K562 (cell line): ENCODE measurements around the gene PLP2. TPM values are rescaled to one million over a fixed set of nuclear protein-coding genes. Genes with fewer than 3 reads are reported as not detected.

ENCODE experiments used
- ILF3 ChIP-seq: fragments of 450-650 bp; IDR thresholded peaks from 2 replicates; pipeline ENCODE4 v1.6.1; 2018; ENCODE audit warnings: antibody characterized with exemption, mild to moderate bottlenecking, moderate library complexity, borderline replicate concordance
- MAZ ChIP-seq, 2 experiments: fragments of 450-650 bp in 1 of 2; sonication (generic) in 1 of 2; formaldehyde crosslinking; IDR thresholded peaks in 1 of 2; conservative IDR thresholded peaks in 1 of 2; 2 replicates each; pipeline versions ENCODE4 v1.4.0 to v1.5.0; 2020; ENCODE audit warnings: mild to moderate bottlenecking in 1 of 2, missing genetic modification reagents in 1 of 2
- NCOA2 ChIP-seq, 2 experiments: fragments of 450-650 bp; IDR thresholded peaks; 2 replicates each; pipeline ENCODE4 v1.6.1; 2018; ENCODE audit warnings: mild to moderate bottlenecking in 2 of 2, moderate library complexity in 1 of 2; ENCODE audit not compliant: partially characterized antibody in 2 of 2
- NCOR1 ChIP-seq: fragments of 450-650 bp; IDR thresholded peaks from 2 replicates; pipeline ENCODE4 v1.6.1; 2016; ENCODE audit warnings: mild to moderate bottlenecking, moderate library complexity
- NFXL1 ChIP-seq: fragments of 450-650 bp; formaldehyde crosslinking; IDR thresholded peaks from 2 replicates; pipeline ENCODE4 v1.4.0; 2021; ENCODE audit warnings: mild to moderate bottlenecking
- POLR3A ChIP-seq: IDR thresholded peaks from 2 replicates; pipeline ENCODE4 v1.6.1; 2011; ENCODE audit warnings: borderline replicate concordance, mild to moderate bottlenecking, moderate library complexity; ENCODE audit not compliant: insufficient read length, insufficient read depth; ENCODE audit errors: extremely low read depth
- RAD51 ChIP-seq: fragments of 450-650 bp; IDR thresholded peaks from 2 replicates; pipeline ENCODE4 v1.7.1; 2016; ENCODE audit warnings: low read depth, mild to moderate bottlenecking, borderline replicate concordance
- SREBF2 ChIP-seq: sonication (generic); formaldehyde crosslinking; IDR thresholded peaks from 2 replicates; pipeline ENCODE4 v1.4.0; 2020; ENCODE audit warnings: mild to moderate bottlenecking, missing genetic modification reagents
- TGIF2 ChIP-seq: sonication (generic); formaldehyde crosslinking; IDR thresholded peaks from 2 replicates; pipeline ENCODE4 v1.8.1; 2022; ENCODE audit warnings: mild to moderate bottlenecking, missing genetic modification reagents, moderate library complexity
- YBX1 ChIP-seq: fragments of 450-650 bp; IDR thresholded peaks from 2 replicates; pipeline ENCODE4 v1.7.1; 2016; ENCODE audit warnings: mild to moderate bottlenecking
- ZNF133 ChIP-seq: fragments of 250-450 bp; sonication (Bioruptor Pico); IDR thresholded peaks from 2 replicates; pipeline ENCODE4 v1.4.0; 2020; ENCODE audit warnings: mild to moderate bottlenecking
- ZNF232 ChIP-seq: sonication (generic); formaldehyde crosslinking; IDR thresholded peaks from 2 replicates; pipeline ENCODE4 v1.8.0; 2022; ENCODE audit warnings: mild to moderate bottlenecking, missing genetic modification reagents
- ZNF57 ChIP-seq: fragments of 450-650 bp; formaldehyde crosslinking; IDR thresholded peaks from 2 replicates; pipeline ENCODE4 v1.4.0; 2020; ENCODE audit warnings: mild to moderate bottlenecking, moderate library complexity
- ZNF764 ChIP-seq: fragments of 250-450 bp; sonication (Bioruptor Pico); IDR thresholded peaks from 2 replicates; pipeline ENCODE4 v1.4.0; 2020; ENCODE audit warnings: low read depth, mild to moderate bottlenecking, moderate library complexity
- polyA plus RNA-seq, 8 experiments: library from polyadenylated mRNA; depleted of rRNA in 4 of 8; stranded (reverse) in 5 of 8; unstranded in 3 of 8; fragments of >200 nt; fragmentation: Nextera tagmentation in 2 of 8; fragmentation: Illumina TruSeq in 1 of 8; extraction: Ambion mirVana in 2 of 8; extraction: Trizol in 1 of 8; gene quantifications; 2 replicates each; pipeline versions ENCODE4 v1.2.1 to v1.2.3, GENCODE V29; 2011 to 2014; ENCODE audit warnings: inconsistent platforms in 1 of 8, missing spikeins in 1 of 8
- total RNA-seq, 7 experiments: library from RNA; depleted of rRNA in 6 of 7; stranded (reverse); fragments of >200 nt in 6 of 7; fragmentation: Illumina TruSeq in 2 of 7; extraction: Trizol in 2 of 7; gene quantifications; 2 replicates each; pipeline versions ENCODE4 v1.2.1 to v1.2.3, GENCODE V29; 2011 to 2021; ENCODE audit warnings: low replicate concordance in 1 of 7
- TF ChIP-seq, protein P1 (sequence below): sonication (generic); formaldehyde crosslinking; IDR thresholded peaks from 2 replicates; pipeline ENCODE4 v1.8.0; 2022; ENCODE audit warnings: missing genetic modification reagents, mild to moderate bottlenecking, borderline replicate concordance
- TF ChIP-seq, protein P2 (sequence below): fragments of 250-450 bp; sonication (Bioruptor Pico); IDR thresholded peaks from 2 replicates; pipeline ENCODE4 v1.5.0; 2022; ENCODE audit warnings: mild to moderate bottlenecking
- TF ChIP-seq, protein P3 (sequence below): fragments of 450-650 bp; IDR thresholded peaks from 2 replicates; pipeline ENCODE4 v1.6.1; 2017; ENCODE audit warnings: antibody characterized with exemption
- TF ChIP-seq, protein P4 (sequence below): fragments of 150-350 bp; conservative IDR thresholded peaks from 2 replicates; pipeline ENCODE4 v1.6.1; 2014; ENCODE audit warnings: low read length

The PLP2 gene
- total and polyA plus RNA-seq, 9 of the 15 experiments (the other 6 are each of a cell fraction or from before 2014, with no cell fraction given) = 34.7 to 236 (median 112) TPM

DNA sequence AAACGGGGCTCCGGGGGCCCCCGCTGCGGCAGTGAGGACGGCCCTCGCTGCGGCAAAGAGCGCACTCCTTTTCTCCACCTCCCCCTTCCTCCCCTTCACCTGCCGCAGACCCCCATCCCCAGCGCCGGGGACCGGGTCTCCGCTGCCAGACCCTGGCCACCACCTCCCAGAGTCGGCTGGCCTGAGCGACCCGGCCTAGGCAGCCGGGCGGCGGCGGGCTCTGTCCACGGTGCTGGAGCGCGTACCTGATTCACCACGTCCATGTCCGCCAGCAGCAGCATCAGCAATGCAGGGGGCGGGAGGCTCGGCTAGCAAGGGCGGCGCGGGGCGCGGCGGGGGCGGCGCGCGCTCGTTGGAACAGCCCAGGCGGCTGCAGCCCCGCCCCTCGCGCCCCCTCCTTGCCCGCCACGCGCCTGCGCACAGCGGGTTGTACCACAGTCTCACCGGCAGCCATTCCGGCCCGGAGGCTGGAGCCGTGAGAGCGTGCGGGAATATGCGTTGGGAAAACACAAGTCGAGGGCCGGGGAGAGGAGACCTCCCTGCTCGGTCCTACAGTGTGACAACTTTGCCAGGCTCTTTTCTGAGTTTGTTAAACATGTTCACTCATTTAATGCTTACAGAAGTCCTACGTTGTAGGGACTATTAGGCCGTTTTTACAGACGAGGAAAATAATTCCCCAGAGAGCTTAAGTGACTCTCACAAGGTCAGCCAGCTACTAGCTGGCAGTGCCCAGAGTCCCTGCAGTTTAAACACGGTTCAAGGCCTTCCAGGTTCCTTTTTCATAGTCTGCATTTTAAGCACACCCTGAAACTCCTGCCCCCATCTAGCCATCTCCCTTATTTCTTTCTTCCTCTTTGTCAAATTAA is 28.4 kb downstream of the PLP2 start, which contains the start of gene SYP (continued):
- no peak for TF ChIP-seq POLR3A
- TF ChIP-seq NCOA2 (IDR thresholded peaks at IDR 0.05; ENCODE audit: partially characterized antibody in 2 of 2) = no peak
- TF ChIP-seq RAD51 = no peak
- TF ChIP-seq, protein P1, sequence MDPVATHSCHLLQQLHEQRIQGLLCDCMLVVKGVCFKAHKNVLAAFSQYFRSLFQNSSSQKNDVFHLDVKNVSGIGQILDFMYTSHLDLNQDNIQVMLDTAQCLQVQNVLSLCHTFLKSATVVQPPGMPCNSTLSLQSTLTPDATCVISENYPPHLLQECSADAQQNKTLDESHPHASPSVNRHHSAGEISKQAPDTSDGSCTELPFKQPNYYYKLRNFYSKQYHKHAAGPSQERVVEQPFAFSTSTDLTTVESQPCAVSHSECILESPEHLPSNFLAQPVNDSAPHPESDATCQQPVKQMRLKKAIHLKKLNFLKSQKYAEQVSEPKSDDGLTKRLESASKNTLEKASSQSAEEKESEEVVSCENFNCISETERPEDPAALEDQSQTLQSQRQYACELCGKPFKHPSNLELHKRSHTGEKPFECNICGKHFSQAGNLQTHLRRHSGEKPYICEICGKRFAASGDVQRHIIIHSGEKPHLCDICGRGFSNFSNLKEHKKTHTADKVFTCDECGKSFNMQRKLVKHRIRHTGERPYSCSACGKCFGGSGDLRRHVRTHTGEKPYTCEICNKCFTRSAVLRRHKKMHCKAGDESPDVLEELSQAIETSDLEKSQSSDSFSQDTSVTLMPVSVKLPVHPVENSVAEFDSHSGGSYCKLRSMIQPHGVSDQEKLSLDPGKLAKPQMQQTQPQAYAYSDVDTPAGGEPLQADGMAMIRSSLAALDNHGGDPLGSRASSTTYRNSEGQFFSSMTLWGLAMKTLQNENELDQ (CRISPR knock-in tag) = no peak
- TF ChIP-seq NCOR1 = peak; percentile 7; the same call in 1 of the 2 replicates
- no peak for TF ChIP-seq YBX1
- no peak for TF ChIP-seq ZNF57
- peak; percentile 71; the same call in 1 of the 2 replicates for TF ChIP-seq ZNF232 (CRISPR knock-in tag)
- no peak; the same call in 1 of the 2 replicates for TF ChIP-seq TGIF2 (CRISPR knock-in tag)
- TF ChIP-seq NFXL1 (CRISPR knock-in tag) = no peak
- TF ChIP-seq MAZ (CRISPR knock-in tag; conservative IDR thresholded peaks at IDR 0.05 in 1 of 2, IDR thresholded peaks at IDR 0.05 in 1 of 2) = peak; percentile 79 to 98
- TF ChIP-seq, protein P2, sequence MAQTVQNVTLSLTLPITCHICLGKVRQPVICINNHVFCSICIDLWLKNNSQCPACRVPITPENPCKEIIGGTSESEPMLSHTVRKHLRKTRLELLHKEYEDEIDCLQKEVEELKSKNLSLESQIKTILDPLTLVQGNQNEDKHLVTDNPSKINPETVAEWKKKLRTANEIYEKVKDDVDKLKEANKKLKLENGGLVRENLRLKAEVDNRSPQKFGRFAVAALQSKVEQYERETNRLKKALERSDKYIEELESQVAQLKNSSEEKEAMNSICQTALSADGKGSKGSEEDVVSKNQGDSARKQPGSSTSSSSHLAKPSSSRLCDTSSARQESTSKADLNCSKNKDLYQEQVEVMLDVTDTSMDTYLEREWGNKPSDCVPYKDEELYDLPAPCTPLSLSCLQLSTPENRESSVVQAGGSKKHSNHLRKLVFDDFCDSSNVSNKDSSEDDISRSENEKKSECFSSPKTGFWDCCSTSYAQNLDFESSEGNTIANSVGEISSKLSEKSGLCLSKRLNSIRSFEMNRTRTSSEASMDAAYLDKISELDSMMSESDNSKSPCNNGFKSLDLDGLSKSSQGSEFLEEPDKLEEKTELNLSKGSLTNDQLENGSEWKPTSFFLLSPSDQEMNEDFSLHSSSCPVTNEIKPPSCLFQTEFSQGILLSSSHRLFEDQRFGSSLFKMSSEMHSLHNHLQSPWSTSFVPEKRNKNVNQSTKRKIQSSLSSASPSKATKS (CRISPR knock-in tag) = no peak
- no peak for TF ChIP-seq SREBF2
- no peak for TF ChIP-seq ZNF133 (CRISPR knock-in tag)
- TF ChIP-seq ILF3 = no peak
- TF ChIP-seq, protein P3, sequence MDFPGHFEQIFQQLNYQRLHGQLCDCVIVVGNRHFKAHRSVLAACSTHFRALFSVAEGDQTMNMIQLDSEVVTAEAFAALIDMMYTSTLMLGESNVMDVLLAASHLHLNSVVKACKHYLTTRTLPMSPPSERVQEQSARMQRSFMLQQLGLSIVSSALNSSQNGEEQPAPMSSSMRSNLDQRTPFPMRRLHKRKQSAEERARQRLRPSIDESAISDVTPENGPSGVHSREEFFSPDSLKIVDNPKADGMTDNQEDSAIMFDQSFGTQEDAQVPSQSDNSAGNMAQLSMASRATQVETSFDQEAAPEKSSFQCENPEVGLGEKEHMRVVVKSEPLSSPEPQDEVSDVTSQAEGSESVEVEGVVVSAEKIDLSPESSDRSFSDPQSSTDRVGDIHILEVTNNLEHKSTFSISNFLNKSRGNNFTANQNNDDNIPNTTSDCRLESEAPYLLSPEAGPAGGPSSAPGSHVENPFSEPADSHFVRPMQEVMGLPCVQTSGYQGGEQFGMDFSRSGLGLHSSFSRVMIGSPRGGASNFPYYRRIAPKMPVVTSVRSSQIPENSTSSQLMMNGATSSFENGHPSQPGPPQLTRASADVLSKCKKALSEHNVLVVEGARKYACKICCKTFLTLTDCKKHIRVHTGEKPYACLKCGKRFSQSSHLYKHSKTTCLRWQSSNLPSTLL = no peak
- TF ChIP-seq, protein P4, sequence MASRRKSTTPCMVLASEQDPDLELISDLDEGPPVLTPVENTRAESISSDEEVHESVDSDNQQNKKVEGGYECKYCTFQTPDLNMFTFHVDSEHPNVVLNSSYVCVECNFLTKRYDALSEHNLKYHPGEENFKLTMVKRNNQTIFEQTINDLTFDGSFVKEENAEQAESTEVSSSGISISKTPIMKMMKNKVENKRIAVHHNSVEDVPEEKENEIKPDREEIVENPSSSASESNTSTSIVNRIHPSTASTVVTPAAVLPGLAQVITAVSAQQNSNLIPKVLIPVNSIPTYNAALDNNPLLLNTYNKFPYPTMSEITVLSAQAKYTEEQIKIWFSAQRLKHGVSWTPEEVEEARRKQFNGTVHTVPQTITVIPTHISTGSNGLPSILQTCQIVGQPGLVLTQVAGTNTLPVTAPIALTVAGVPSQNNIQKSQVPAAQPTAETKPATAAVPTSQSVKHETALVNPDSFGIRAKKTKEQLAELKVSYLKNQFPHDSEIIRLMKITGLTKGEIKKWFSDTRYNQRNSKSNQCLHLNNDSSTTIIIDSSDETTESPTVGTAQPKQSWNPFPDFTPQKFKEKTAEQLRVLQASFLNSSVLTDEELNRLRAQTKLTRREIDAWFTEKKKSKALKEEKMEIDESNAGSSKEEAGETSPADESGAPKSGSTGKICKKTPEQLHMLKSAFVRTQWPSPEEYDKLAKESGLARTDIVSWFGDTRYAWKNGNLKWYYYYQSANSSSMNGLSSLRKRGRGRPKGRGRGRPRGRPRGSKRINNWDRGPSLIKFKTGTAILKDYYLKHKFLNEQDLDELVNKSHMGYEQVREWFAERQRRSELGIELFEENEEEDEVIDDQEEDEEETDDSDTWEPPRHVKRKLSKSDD = 0 out of 2 replicates have a peak, but pooled peaks have one; percentile 32
- no peak for TF ChIP-seq ZNF764 (CRISPR knock-in tag)
